SIG-M5 treated with dmso at 0.1 percent for 504 hours (cell line): ENCODE measurements around the gene KCNJ14.

Experiments
- DNase-seq: peaks from one replicate; lab custom pipeline; 2025; ENCODE audit not compliant: unreplicated experiment; lab: John Stamatoyannopoulos, UW

KCNJ14 gene

GRCh38 chr19:48502350-48503018 is 47.1 kb downstream of the KCNJ14 start:
- DNase-seq, result no peak

- DNase-seq, result peak; percentile 76
These were observed 50.9 kb downstream of the KCNJ14 start for GRCh38 chr19:48506138-48506733.

- DNase-seq, result no peak
These were observed 52.6 kb downstream of the KCNJ14 start for GRCh38 chr19:48507911-48508439.

GRCh38 chr19:48508729-48509411 is 53.5 kb downstream of the KCNJ14 start:
- DNase-seq, result no peak

- DNase-seq, result no peak
These were observed 54.3 kb downstream of the KCNJ14 start for GRCh38 chr19:48509467-48510194.

- peak; percentile 42 for DNase-seq
These were observed 55.3 kb downstream of the KCNJ14 start for GRCh38 chr19:48510421-48511268.

- DNase-seq, result no peak
These were observed 56.0 kb downstream of the KCNJ14 start for GRCh38 chr19:48511321-48511731.

GRCh38 chr19:48511800-48512503 is 56.6 kb downstream of the KCNJ14 start, which contains the start of gene LMTK3:
LMTK3 (minus strand) TSS chr19:48511835; CDS start chr19:48511576, 259 bp downstream.
- DNase-seq, result no peak

- peak; percentile 18 for DNase-seq
These were observed 57.3 kb downstream of the KCNJ14 start for GRCh38 chr19:48512504-48513288.

- peak; percentile 89 for DNase-seq
These were observed 58.1 kb downstream of the KCNJ14 start for GRCh38 chr19:48513289-48514122.

- no peak for DNase-seq
These were observed 58.7 kb downstream of the KCNJ14 start for GRCh38 chr19:48514123-48514458.

- DNase-seq, result no peak
These were observed 61.2 kb downstream of the KCNJ14 start for GRCh38 chr19:48516536-48516935.
